Daoy (cell line): ENCODE data around the gene RNF123. TPM values are rescaled to one million over a fixed set of nuclear protein-coding genes. Genes with fewer than 3 reads are reported as not detected.

Experiments used
- DNase-seq: peaks from one replicate; pipeline ENCODE4 v3.0.0-alpha.2; 2015; ENCODE audit warnings: low read depth
- total RNA-seq: library from RNA; depleted of rRNA; stranded (reverse); fragments of >200 nt; shearing (Covaris generic); gene quantifications from 2 replicates; pipeline ENCODE4 v1.2.3, GENCODE V29; 2014

The RNF123 gene
- total RNA-seq, 1 experiment from 2014 or later = 17.1 TPM

DNA sequence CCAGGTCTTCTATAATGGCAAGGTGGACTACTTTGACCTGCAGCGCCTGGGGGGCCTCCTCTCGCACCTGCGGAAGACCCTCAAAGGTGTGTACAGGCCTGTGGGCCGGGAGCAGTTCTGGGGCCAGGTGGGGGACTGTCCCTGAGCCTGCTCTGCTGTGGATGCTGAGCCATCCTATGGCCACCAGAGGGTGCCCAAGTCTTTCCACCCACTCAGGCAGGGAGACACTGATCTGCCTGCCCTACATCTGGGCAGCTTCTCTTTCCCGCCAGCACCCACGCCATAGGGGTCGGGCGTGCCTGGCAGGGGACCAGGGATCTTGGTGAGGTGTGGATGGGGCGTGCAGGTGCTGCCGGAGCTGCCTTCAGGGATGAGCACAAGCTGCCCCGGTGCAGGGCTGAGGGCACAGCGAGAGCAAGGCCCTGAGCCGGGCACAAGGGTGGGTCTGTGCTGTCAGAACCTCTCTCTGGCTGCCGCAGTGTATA is 14.1 kb downstream of the RNF123 start:
- peak; percentile 58 for DNase-seq

- no peak for DNase-seq
Measured at GRCh38 chr3:49703956-49704355, 14.6 kb downstream of the RNF123 start.

DNA sequence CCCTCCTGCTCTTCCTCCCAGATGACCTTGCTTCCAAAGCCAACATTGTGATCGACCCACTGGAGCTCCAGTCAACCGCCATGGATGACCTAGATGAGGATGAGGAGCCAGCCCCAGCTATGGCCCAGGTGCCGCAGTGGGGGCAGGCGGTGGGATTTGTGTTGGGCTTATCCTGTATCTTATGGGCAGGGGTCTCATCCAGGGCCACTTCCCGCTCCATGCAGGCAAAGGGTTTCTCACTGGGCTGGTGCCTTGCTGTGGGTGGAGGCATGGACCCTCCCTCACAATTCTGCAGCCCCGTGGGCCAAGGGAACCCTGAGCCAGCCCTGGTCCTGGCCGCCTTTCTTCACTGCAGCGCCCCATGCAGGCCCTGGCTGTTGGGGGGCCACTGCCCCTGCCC is 15.3 kb downstream of the RNF123 start:
- DNase-seq = no peak

DNA sequence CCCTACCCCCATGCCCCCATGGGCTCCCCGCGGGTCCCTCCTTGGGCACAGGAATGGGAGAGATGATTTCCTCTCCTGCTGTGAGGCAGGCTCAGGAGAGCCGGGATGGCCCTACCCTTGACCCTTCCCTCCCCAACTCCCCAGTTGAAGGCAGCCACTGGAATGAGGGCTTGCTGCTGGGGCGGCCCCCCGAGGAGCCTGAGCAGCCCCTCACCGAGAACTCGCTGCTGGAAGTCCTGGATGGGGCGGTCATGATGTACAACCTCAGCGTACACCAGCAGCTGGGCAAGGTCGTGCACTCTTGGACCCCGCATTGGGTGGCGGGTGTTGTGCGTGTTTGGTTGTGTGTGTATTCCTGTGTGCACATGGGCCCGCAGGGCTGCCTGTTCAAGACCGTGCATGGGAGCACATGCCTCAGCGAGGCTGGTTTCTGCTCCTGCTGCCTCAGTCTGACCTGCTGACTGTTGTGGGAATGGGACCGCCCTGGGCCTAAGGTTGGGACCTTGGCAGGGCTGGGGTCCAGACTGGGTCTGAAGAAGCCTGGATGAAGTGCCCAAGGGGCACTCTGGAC is 16.1 kb downstream of the RNF123 start:
- no peak for DNase-seq

- DNase-seq = no peak
Measured at GRCh38 chr3:49706456-49707112, 17.2 kb downstream of the RNF123 start.

GRCh38 chr3:49707113-49707480 is 17.7 kb downstream of the RNF123 start:
- no peak for DNase-seq

DNA sequence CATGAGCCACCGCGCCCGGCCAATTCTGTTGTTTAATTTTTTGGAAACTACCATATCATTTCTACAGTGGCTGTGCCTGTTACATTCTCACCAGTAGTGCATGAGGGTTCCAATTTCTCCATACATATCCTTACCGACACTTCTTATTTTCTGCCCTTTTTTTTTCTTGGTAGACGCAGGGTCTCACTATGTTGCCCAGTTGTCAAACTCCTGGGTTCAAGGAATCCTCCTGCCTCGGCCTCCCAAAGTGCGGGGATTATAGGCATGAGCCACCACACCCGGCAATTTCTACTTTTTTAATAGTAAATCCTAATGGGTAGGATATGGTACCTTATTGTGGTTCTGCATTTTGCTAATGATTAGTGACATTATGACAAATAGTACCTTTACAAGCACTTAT is 20.5 kb downstream of the RNF123 start:
- DNase-seq = no peak

- DNase-seq = no peak
Measured at GRCh38 chr3:49711489-49711888, 22.1 kb downstream of the RNF123 start.

- DNase-seq = no peak
Measured at GRCh38 chr3:49712166-49712565, 22.8 kb downstream of the RNF123 start.

- DNase-seq = no peak
Measured at GRCh38 chr3:49712631-49713317, 23.4 kb downstream of the RNF123 start.

DNA sequence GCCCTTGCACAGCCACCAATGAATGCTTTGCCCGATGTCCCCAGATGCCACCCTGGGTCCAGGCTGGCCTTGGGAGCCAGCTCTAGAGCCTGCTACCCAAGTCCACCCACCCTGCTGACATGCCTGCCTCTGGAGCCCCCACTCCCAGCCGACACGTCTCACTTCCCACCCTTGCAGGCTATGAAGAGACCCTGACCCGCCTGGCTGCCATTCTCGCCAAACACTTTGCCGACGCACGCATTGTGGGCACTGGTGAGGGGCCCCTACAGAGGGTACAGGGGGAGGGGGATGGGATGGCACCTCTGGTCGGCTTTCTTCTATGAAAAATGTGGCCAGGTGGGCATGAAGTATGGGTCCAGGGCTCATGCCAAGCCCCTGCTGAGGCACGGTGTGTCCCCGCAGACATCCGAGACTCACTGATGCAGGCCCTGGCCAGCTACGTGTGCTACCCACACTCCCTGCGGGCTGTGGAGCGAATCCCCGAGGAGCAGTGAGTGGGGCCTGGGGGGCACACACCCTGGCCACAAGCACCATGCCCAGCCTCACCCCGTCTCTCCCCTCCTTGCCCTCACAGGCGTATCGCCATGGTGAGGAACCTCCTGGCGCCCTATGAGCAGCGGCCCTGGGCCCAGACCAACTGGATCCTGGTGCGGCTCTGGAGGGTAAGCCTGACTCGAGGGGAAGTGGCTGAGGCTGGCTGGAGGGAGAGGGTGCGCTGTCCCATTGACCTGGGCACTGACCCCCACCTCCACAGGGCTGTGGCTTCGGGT is 24.2 kb downstream of the RNF123 start:
- DNase-seq = no peak

DNA sequence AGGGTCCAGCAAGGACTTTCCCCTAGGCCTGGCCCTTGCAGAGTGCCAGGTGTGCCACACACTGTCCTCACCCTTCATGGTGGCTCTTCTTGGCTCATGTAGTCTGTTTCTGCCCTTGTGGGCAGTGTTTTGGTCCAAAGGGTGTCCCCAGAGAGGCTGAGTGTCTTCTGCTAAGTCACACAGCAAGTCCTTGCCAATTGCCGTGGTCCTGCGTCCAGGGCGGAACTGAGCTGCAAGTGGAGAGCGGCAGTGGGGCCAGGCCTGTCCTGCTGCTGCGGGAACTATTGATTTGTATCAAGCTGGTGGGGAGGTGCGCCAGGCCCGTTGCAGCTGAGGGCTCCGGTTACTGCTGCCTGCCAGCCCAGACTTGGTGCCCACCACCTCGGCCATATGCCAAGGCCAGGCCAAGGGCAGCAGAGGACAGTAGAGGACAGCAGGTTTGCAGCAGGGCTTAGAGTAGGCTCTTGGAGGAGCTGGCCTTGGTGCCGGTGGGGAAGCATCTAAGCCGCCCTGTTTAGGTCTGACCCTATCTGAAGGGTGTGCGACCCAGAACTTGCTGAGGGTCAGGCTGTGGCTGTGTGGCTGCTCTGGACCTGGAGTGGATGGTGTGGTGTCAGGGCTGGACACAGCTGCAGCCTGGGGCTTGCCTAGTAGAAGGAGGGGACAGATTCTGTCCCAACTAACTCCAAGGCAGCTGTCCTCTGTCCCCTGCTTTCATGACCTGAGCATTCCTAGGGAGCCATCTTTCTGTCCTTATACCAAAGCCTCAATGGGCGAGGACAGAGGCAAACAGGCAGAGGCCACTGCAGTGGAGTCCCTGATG is 25.6 kb downstream of the RNF123 start:
- DNase-seq = no peak

- DNase-seq = no peak
Measured at GRCh38 chr3:49715611-49716121, 26.3 kb downstream of the RNF123 start.

DNA sequence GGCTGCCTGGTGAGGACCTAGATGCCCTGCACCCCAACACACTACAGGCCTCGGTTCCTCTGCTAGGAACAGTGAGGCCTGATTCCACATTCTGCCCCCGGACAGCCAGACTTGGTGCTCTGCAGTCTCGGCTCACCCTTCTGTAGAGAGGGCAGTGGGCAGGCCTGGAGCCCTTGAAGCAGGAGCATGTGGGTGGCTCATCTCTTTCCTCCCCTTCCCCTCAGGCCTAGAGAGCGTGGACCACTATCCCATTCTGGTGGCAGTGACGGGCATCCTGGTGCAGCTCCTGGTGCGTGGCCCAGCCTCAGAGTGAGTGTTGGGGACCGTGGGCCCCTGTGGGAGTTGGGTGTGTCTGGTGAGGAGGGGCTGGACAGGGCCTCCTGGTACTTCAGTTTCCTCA is 26.8 kb downstream of the RNF123 start:
- no peak for DNase-seq

- no peak for DNase-seq
Measured at GRCh38 chr3:49716691-49717210, 27.4 kb downstream of the RNF123 start.

DNA sequence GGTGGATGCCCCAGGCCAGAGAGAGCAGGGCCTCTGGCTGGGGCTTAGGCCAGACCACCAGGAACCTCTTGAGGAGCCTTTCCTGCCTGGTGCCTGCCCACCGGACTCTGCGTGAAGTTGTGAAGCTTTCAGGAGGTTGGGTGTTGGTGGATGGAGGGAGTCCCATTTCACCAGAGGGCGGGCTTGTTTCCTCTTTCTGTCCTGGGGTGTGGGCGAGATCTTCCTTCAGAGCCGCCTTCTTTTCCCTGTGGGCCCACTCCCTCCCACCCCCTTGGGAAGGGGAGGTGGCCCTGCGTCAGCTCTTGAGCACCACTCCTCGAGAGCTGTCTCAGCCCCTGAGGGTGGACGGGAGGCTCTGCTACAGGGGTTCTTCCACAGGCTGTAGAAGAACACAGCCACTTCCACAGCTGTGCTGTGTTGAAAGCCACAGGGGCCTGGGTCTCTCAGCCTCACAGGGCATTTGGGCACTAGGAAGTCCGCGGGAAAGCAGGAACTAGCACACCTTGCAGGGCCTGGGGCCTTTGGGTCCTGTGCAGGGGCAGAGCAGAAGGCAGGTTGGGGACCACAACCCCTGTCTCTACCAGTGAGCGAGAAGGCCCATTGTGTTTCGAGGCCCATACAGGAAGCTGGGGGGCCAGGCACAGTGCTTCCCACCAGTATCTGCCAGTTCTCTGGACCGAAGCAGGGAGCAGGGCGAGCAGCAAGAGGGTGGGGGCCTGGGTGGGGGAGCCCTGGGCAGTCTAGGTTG is 28.0 kb downstream of the RNF123 start:
- no peak for DNase-seq

GRCh38 chr3:49717959-49718857 is 28.9 kb downstream of the RNF123 start:
- DNase-seq = no peak

GRCh38 chr3:49718858-49719213 is 29.5 kb downstream of the RNF123 start:
- no peak for DNase-seq

- DNase-seq = peak; percentile 87
Measured at GRCh38 chr3:49719214-49719884, 30.0 kb downstream of the RNF123 start, which contains the start of gene AMIGO3. TSS of gene AMIGO3 (minus strand) at chr3:49719684. CDS start at chr3:49719465, 219 bp downstream.
